Heart right ventricle (tissue), 16 donors: ENCODE results near the gene GLCE. TPM values are rescaled to one million over a fixed set of nuclear protein-coding genes. Genes with fewer than 3 reads are reported as not detected.

Source experiments
- ATAC-seq, 8 donors: fragments of 200-7000 bp; cut with Tn5 transposase; one replicate each; pipeline ENCODE4 v1.9.1; 2020; ENCODE audit warnings: mild to moderate bottlenecking in 8 of 8, moderate library complexity in 8 of 8, moderate number of reproducible peaks in 1 of 8
- DNase-seq, 2 donors: peaks; one replicate each; pipeline ENCODE4 v3.0.0-alpha.2; 2020
- H3K27ac ChIP-seq, 10 donors: fragments of 200-600 bp; sonication (generic) in 2 of 10; one replicate each; pipeline versions ENCODE4 v1.5.0 to v1.8.0; 2020 to 2022; ENCODE audit warnings: mild to moderate bottlenecking in 3 of 10
- H3K27me3 ChIP-seq, 7 donors: fragments of 200-600 bp; one replicate each; pipeline ENCODE4 v1.8.0; 2021 to 2022; ENCODE audit warnings: mild to moderate bottlenecking in 2 of 7
- H3K36me3 ChIP-seq, 9 donors: fragments of 200-600 bp; sonication (generic) in 1 of 9; one replicate each; pipeline versions ENCODE4 v1.5.0 to v1.8.0; 2020 to 2022; ENCODE audit warnings: mild to moderate bottlenecking in 2 of 9
- H3K4me1 ChIP-seq, 9 donors: fragments of 200-600 bp; sonication (generic) in 1 of 9; one replicate each; pipeline versions ENCODE4 v1.5.0 to v1.8.0; 2020 to 2022; ENCODE audit warnings: mild to moderate bottlenecking in 4 of 9
- H3K4me3 ChIP-seq, 10 donors: fragments of 200-600 bp; sonication (generic) in 2 of 10; one replicate each; pipeline versions ENCODE4 v1.5.0 to v1.8.0; 2020 to 2022; ENCODE audit warnings: mild to moderate bottlenecking in 7 of 10, moderate library complexity in 2 of 10
- H3K9me3 ChIP-seq, 11 donors: fragments of 200-600 bp in 10 of 11; sonication (generic) in 2 of 11; one replicate each; pipeline versions ENCODE4 v1.5.0 to v1.8.0; 2013 to 2022; ENCODE audit warnings: mild to moderate bottlenecking in 2 of 11, control low read depth in 1 of 11, moderate library complexity in 1 of 11
- CTCF ChIP-seq, 9 donors: fragments of 200-600 bp; sonication (generic) in 2 of 9; IDR thresholded peaks; one replicate each; pipeline versions ENCODE4 v1.5.0 to v1.8.0; 2021 to 2022; ENCODE audit warnings: antibody characterized with exemption in 9 of 9, mild to moderate bottlenecking in 5 of 9, moderate library complexity in 1 of 9
- WGBS, 2 donors: extraction: QIAGEN DNeasy Blood & Tissue Kit; methylation state at CpG; one replicate each; pipeline ENCODE4 v1.1.7; 2013; ENCODE audit warnings: inconsistent platforms in 1 of 2; 5-methylcytosine and 5-hydroxymethylcytosine counted together
- intact Hi-C, 10 donors: fragments of 100-400 bp; cut with DNase I; formaldehyde crosslinking; loops; one replicate each; pipeline versions ENCODE4 v1.11.1 to v1.14.2; 2022
- polyA plus RNA-seq, 2 donors: library from polyadenylated mRNA; stranded (reverse); fragments of 200-250 nt; gene quantifications; one replicate each; pipeline ENCODE4 v1.2.3, GENCODE V29; 2013
- total RNA-seq, 10 donors: library from RNA; stranded (reverse); fragmentation: NEBNext Ultra II Directional in 3 of 10; extraction: Animal tissue kit (Norgen Biotek cat#: 25700) in 3 of 10; gene quantifications; one replicate each; pipeline versions ENCODE4 v1.2.1 to v1.2.4, GENCODE V29; 2021 to 2023
- donor health status: Arrhythmogenic right ventricular cardiomyopathy.
- donor health status: ischemic (EF 13 %, LVEDD 7.1; RV severe dilation, severe dysfunction).
- donor health status: healthy with polysubstance abuse.
- donor health status: DM: no; HTN: yes; CAD: no.
- donor health status: DM: no; HTN: no; CAD: no.
- donor health status: ischemic (EF 25% LVEDD 6.9; RV normal size, moderate dysfunction).
- donor health status: ischemic (EF 25% LVEDD 5.7; RV mildly dilated, moderate dysfunction).
- donor health status: healthy.
- donor health status: DM: yes; HTN: yes; CAD: no.
- donor health status: Ischemic cardiomyopathy.
- donor health status: ischemic (EF 35%, LVEDD 5.7; RV mildly dilated, moderate dysfunction).
- donor health status: nonischemic (EF 11% LVEDD 7.7; RV severe dilation, severe dysfunction).
- donor health status: DM: yes; HTN: yes; CAD: no.
- donor health status: PGD.
- donor health status: ischemic (EF 29% LVEDD 5.4; RV normal size, mild dysfunction).
- donor health status: nonischemic (EF 23%, LVEDD 6.1; RV moderate dilation, normal function).

The GLCE gene
- total and polyA plus RNA-seq, 12 donors: 5.4 to 13.3 (median 7.5) TPM

- no peak overlapping the region for H3K27ac ChIP-seq
- TF ChIP-seq CTCF (IDR thresholded peaks at IDR 0.05): no peak
- ATAC-seq (no peak), DNase-seq (no peak)
- no peaks in the 10 kb centered on the region for H3K36me3 ChIP-seq
- H3K27me3 ChIP-seq: no peaks in the 10 kb centered on the region
- 47 to 76% methylated on average over 2 of the region's 2 CpGs for WGBS, 2 donors
- H3K4me3 ChIP-seq: no peak overlapping the region
- intact Hi-C loops: no loop called here
- peaks cover 0 to 11% (median 5%) of the 10 kb centered on the region in 9 donors for H3K4me1 ChIP-seq
- H3K9me3 ChIP-seq: no peaks in the 10 kb centered on the region
These were observed 84.4 kb downstream of the GLCE start for GRCh38 chr15:69244798-69245197.

DNA sequence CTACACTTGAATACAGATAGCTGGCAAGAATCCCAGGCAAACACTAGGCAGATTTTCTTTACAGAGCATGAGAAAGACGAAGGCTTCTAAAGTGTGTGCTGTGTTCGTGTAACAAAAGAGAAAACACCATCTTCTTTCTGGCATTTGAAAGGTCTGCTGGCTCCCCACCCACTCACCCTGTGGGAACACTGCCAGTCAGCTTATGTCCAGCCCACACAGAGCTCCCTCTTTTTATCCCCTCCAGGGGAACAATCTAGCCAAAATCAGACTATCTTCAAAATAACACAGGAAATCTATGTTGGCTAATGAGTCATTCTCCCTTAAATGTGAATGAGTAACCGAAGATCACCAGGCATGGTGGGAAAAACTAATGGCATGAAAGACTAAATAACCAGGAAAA lies 92.7 kb downstream of the GLCE start:
- WGBS, 2 donors: 46 to 50% methylated on average over 3 of the region's 3 CpGs
- Histone ChIP-seq H3K27me3 (no peaks in the 10 kb centered on the region), H3K9me3 (no peaks in the 10 kb centered on the region), H3K27ac (peak overlapping the region in 3 of 10 donors; percentile 22 to 53 (median 32)), H3K36me3 (peaks cover 0 to 13% (median 3%) of the 10 kb centered on the region in 9 donors), H3K4me3 (no peak overlapping the region), H3K4me1 (peaks cover 0 to 17% (median 6%) of the 10 kb centered on the region in 9 donors)
- DNase-seq (peak; percentile 12 to 17), ATAC-seq (peak in 4 of 8 donors; percentile 42 to 68 (median 64))
- TF ChIP-seq CTCF (IDR thresholded peaks at IDR 0.05): no peak
- intact Hi-C loops: no loop called here

- TF ChIP-seq CTCF (IDR thresholded peaks at IDR 0.05): peak; percentile 45 to 76 (median 67)
- H3K27ac ChIP-seq: no peak overlapping the region
- no peak for DNase-seq
- no peaks in the 10 kb centered on the region for H3K9me3 ChIP-seq
- H3K27me3 ChIP-seq: no peaks in the 10 kb centered on the region
- no peak overlapping the region for H3K4me3 ChIP-seq
- H3K4me1 ChIP-seq: peaks cover 0 to 11% (median 0%) of the 10 kb centered on the region in 9 donors
- ATAC-seq: no peak
- intact Hi-C loops: loop anchor here in 9 of 10 donors (1.0 to 10.0 kb wide), 9 partner anchors 101 to 211 kb away; partner anchors contain the start of gene GLCE (in 5 of the 9)
- WGBS, 2 donors: 38 to 42% methylated on average over 5 of the region's 5 CpGs
- peaks cover 0 to 46% (median 0%) of the 10 kb centered on the region in 9 donors for H3K36me3 ChIP-seq
These were observed 105.0 kb downstream of the GLCE start for GRCh38 chr15:69265347-69265955.

DNA sequence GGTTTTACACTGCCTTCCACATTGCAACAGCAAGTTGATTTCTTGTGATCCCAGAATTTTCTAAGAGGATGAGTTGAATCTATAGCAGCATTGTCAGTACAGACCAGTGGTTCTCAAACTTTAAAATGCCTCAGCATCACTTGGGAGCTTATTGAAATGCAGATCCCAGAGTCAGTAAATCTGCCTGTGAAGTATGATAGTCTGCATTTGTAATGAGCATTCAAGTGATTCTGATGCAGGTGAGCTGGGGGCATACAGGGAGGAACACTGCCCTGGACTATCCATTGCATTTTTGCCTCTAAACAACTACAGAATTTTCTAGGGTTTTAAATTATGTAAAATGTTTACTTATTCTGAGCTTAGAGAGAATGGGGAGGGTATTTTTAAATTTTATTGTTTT lies 110.8 kb downstream of the GLCE start:
- DNase-seq: no peak
- Histone ChIP-seq H3K4me1 (peaks cover 0 to 18% (median 4%) of the 10 kb centered on the region in 9 donors), H3K4me3 (no peak overlapping the region), H3K27ac (no peak overlapping the region), H3K36me3 (peaks cover 0 to 20% (median 0%) of the 10 kb centered on the region in 9 donors), H3K9me3 (no peaks in the 10 kb centered on the region), H3K27me3 (no peaks in the 10 kb centered on the region)
- TF ChIP-seq CTCF (IDR thresholded peaks at IDR 0.05): no peak
- ATAC-seq: no peak
- intact Hi-C loops: loop anchor here in 2 of 10 donors (10.0 kb wide), 1 partner anchor 124 kb away; no protein-coding TSS in a partner anchor
